ENCODE data around the gene SRXN1. TPM values are rescaled to one million over a fixed set of nuclear protein-coding genes. Genes with fewer than 3 reads are reported as not detected.
A peak's percentile ranks its signal among the peaks of the same experiment; 100 is the strongest.

SRXN1 gene
- total RNA-seq, 1 experiment from 2014 or later: 1.0 TPM

DNA sequence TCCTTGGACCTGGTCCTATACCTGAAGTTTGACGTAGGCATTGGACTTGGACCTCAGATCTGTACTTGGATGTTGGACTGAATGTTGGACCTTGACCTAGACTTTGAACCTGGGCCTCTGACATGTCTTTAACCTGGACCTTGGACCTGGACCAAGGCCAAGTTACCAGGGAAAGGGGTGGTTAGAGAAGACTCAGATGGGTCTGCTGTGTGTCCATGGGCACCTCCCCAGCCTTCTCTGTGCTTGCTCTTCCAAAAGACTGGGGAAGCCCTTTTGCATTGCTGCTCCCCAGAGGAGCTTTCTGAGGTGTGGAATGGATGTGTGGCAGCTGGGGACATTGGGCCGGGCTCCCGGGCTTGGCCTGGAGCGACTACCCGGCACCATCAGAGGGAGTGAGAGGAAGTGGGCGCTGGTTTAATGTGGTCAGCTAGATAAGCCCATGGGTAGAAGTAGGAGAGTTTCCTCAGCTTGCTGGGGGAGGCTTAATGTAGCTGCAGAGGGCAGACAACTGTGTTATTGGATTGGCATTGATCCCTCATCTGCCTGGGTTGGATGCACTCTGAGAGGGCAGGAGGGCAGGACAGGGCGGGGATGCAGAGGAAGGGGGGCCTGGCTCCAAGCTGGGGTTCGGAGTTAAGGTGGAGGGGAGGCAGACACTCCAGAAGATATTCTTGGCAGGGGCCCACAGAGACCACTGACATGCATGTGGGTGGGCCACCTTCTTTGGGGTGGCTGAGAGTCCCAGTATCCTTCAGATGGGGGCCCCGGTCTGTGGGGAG lies 18.4 kb upstream of the SRXN1 start:
- Histone ChIP-seq H3K9me2 (replicated peaks; ENCODE audit: insufficient read depth, low read length) (no peaks in the 10 kb centered on the region), H4K20me1 (ENCODE audit: insufficient read depth, low read depth, low read length) (0 out of 2 replicates have a peak, but pooled peaks cover 4% of the 10 kb centered on the region), H2AFZ (ENCODE audit: low read length) (no peak overlapping the region), H3K9ac (ENCODE audit: low read length) (no peak overlapping the region), H3K27me3 (ENCODE audit: low read length) (no peaks in the 10 kb centered on the region), H3K9me3 (ENCODE audit: low read length) (no peaks in the 10 kb centered on the region), H3K79me2 (ENCODE audit: low read length) (no peaks in the 10 kb centered on the region), H3K4me3 (ENCODE audit: low read length) (no peak overlapping the region), H3K36me3 (ENCODE audit: insufficient read depth, low read length) (no peaks in the 10 kb centered on the region), H3K27ac (ENCODE audit: low read length) (no peak overlapping the region), H3K4me2 (ENCODE audit: low read depth, low read length, poor library complexity, severe bottlenecking) (no peak overlapping the region), H3K4me1 (ENCODE audit: low read length) (peaks cover 6% of the 10 kb centered on the region)
- DNase-seq: no peak

GRCh38 chr20:669573-669972 lies 16.6 kb upstream of the SRXN1 start:
- Histone ChIP-seq H2AFZ (ENCODE audit: low read length) (no peak overlapping the region), H3K4me2 (ENCODE audit: low read depth, low read length, poor library complexity, severe bottlenecking) (no peak overlapping the region), H3K27ac (ENCODE audit: low read length) (no peak overlapping the region), H4K20me1 (ENCODE audit: insufficient read depth, low read depth, low read length) (0 out of 2 replicates have a peak, but pooled peaks cover 4% of the 10 kb centered on the region), H3K79me2 (ENCODE audit: low read length) (no peaks in the 10 kb centered on the region), H3K36me3 (ENCODE audit: insufficient read depth, low read length) (no peaks in the 10 kb centered on the region), H3K9me2 (replicated peaks; ENCODE audit: insufficient read depth, low read length) (no peaks in the 10 kb centered on the region), H3K27me3 (ENCODE audit: low read length) (no peaks in the 10 kb centered on the region), H3K4me1 (ENCODE audit: low read length) (no peaks in the 10 kb centered on the region), H3K4me3 (ENCODE audit: low read length) (no peak overlapping the region), H3K9me3 (ENCODE audit: low read length) (no peaks in the 10 kb centered on the region), H3K9ac (ENCODE audit: low read length) (no peak overlapping the region)
- DNase-seq: no peak

- Histone ChIP-seq H3K27ac (ENCODE audit: low read length) (no peak overlapping the region), H3K79me2 (ENCODE audit: low read length) (no peaks in the 10 kb centered on the region), H3K9me2 (replicated peaks; ENCODE audit: insufficient read depth, low read length) (no peaks in the 10 kb centered on the region), H3K9ac (ENCODE audit: low read length) (no peak overlapping the region), H3K4me2 (ENCODE audit: low read depth, low read length, poor library complexity, severe bottlenecking) (no peak overlapping the region), H2AFZ (ENCODE audit: low read length) (no peak overlapping the region), H3K4me3 (ENCODE audit: low read length) (no peak overlapping the region), H3K27me3 (ENCODE audit: low read length) (no peaks in the 10 kb centered on the region), H4K20me1 (ENCODE audit: insufficient read depth, low read depth, low read length) (0 out of 2 replicates have a peak, but pooled peaks cover 4% of the 10 kb centered on the region), H3K4me1 (ENCODE audit: low read length) (no peaks in the 10 kb centered on the region), H3K9me3 (ENCODE audit: low read length) (no peaks in the 10 kb centered on the region), H3K36me3 (ENCODE audit: insufficient read depth, low read length) (no peaks in the 10 kb centered on the region)
- no peak for DNase-seq
Measured at GRCh38 chr20:668638-669037, 15.6 kb upstream of the SRXN1 start.

GRCh38 chr20:668050-668449 lies 15.1 kb upstream of the SRXN1 start:
- Histone ChIP-seq H3K4me2 (ENCODE audit: low read depth, low read length, poor library complexity, severe bottlenecking) (no peak overlapping the region), H3K9me3 (ENCODE audit: low read length) (no peaks in the 10 kb centered on the region), H4K20me1 (ENCODE audit: insufficient read depth, low read depth, low read length) (0 out of 2 replicates have a peak, but pooled peaks cover 4% of the 10 kb centered on the region), H3K4me3 (ENCODE audit: low read length) (no peak overlapping the region), H2AFZ (ENCODE audit: low read length) (no peak overlapping the region), H3K9me2 (replicated peaks; ENCODE audit: insufficient read depth, low read length) (no peaks in the 10 kb centered on the region), H3K9ac (ENCODE audit: low read length) (no peak overlapping the region), H3K4me1 (ENCODE audit: low read length) (no peaks in the 10 kb centered on the region), H3K36me3 (ENCODE audit: insufficient read depth, low read length) (no peaks in the 10 kb centered on the region), H3K79me2 (ENCODE audit: low read length) (no peaks in the 10 kb centered on the region), H3K27me3 (ENCODE audit: low read length) (no peaks in the 10 kb centered on the region), H3K27ac (ENCODE audit: low read length) (no peak overlapping the region)
- no peak for DNase-seq

DNA sequence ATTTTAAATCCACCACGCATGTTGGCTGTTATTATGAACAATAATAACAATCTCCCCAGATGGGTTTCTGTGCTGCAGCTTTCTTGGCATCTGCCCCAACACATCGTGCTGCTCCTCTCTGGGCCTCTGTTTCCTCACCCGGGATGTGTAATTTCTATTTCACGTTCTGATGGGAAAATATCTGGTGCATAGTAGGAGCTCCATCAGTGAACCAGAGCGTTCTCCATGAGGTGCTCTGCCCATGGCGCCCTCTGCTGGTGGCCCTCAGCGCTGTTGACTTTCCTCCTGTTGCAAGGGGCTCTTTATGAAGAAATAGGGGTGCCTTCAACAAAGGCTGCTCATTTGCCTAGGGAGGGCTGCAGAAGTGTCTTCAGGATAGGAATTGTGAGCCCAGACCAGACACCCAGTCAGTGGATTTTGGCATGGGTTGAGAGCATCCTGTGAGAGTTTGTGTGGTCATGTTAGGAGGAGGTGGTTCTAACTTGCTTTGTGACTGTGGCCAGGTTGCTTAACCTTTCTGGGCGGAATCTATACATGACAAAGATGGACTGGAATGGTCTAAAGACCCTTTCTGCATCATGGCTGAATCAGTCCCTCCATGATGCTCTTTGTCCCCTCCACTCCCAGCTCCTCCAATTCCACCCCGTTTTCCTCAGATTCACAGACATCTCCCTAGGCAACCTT lies 14.5 kb upstream of the SRXN1 start:
- H3K9ac ChIP-seq (ENCODE audit: low read length): no peak overlapping the region
- no peaks in the 10 kb centered on the region for H3K36me3 ChIP-seq (ENCODE audit: insufficient read depth, low read length)
- H3K27ac ChIP-seq (ENCODE audit: low read length): no peak overlapping the region
- H3K9me2 ChIP-seq (replicated peaks; ENCODE audit: insufficient read depth, low read length): no peaks in the 10 kb centered on the region
- peak; percentile 80 for DNase-seq
- 0 out of 2 replicates have a peak, but pooled peaks cover 4% of the 10 kb centered on the region for H4K20me1 ChIP-seq (ENCODE audit: insufficient read depth, low read depth, low read length)
- H2AFZ ChIP-seq (ENCODE audit: low read length): no peak overlapping the region
- H3K27me3 ChIP-seq (ENCODE audit: low read length): no peaks in the 10 kb centered on the region
- H3K4me3 ChIP-seq (ENCODE audit: low read length): no peak overlapping the region
- no peaks in the 10 kb centered on the region for H3K9me3 ChIP-seq (ENCODE audit: low read length)
- H3K4me1 ChIP-seq (ENCODE audit: low read length): no peaks in the 10 kb centered on the region
- no peaks in the 10 kb centered on the region for H3K79me2 ChIP-seq (ENCODE audit: low read length)
- no peak overlapping the region for H3K4me2 ChIP-seq (ENCODE audit: low read depth, low read length, poor library complexity, severe bottlenecking)

DNA sequence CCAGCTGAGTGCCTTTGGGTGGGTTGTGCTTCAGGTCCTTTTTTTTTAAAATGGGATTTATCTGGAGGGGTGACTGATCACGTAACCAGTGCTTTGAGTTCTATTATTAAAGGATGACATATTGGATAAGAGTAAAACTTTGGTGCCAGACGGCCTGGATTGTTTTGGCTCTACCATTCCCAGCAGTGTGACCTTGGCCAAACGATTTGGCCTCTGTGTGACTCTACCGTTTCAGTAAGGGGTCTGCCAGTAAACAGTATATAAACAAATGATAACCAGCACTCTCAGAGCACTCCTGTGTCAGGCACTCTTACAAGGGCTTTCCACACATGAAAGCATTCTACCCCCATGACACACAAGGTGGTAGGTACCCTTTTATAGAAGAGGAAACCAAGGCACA lies 13.9 kb upstream of the SRXN1 start:
- H3K4me2 ChIP-seq (ENCODE audit: low read depth, low read length, poor library complexity, severe bottlenecking): no peak overlapping the region
- 0 out of 2 replicates have a peak, but pooled peaks cover 4% of the 10 kb centered on the region for H4K20me1 ChIP-seq (ENCODE audit: insufficient read depth, low read depth, low read length)
- H3K27ac ChIP-seq (ENCODE audit: low read length): no peak overlapping the region
- H3K4me1 ChIP-seq (ENCODE audit: low read length): no peaks in the 10 kb centered on the region
- H3K36me3 ChIP-seq (ENCODE audit: insufficient read depth, low read length): no peaks in the 10 kb centered on the region
- no peak overlapping the region for H2AFZ ChIP-seq (ENCODE audit: low read length)
- no peaks in the 10 kb centered on the region for H3K27me3 ChIP-seq (ENCODE audit: low read length)
- H3K79me2 ChIP-seq (ENCODE audit: low read length): no peaks in the 10 kb centered on the region
- H3K9me3 ChIP-seq (ENCODE audit: low read length): no peaks in the 10 kb centered on the region
- no peak for DNase-seq
- no peak overlapping the region for H3K4me3 ChIP-seq (ENCODE audit: low read length)
- no peaks in the 10 kb centered on the region for H3K9me2 ChIP-seq (replicated peaks; ENCODE audit: insufficient read depth, low read length)
- H3K9ac ChIP-seq (ENCODE audit: low read length): no peak overlapping the region

DNA sequence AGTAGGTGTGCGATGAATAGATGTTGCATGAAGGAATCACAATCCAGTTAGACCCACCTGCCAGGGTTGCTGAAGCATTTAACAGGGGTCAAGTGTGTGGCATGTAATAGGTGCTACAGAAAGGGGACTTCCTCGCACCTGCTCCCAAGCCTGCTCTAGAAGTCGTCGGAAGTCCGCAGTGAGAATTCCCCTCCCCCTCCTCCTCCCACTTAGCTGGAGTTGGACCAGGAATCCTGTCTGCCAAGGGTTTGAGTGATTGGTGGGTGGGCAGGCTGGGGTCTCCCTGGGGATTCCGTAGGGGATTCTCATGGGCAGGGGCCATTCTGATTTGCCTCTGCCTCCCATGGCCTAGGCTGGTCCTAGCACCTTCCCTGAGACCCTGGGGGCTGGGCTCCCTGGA lies 12.3 kb upstream of the SRXN1 start:
- Histone ChIP-seq H3K4me1 (ENCODE audit: low read length) (no peaks in the 10 kb centered on the region), H3K4me2 (ENCODE audit: low read depth, low read length, poor library complexity, severe bottlenecking) (no peak overlapping the region), H3K9me2 (replicated peaks; ENCODE audit: insufficient read depth, low read length) (no peaks in the 10 kb centered on the region), H3K9ac (ENCODE audit: low read length) (no peak overlapping the region), H3K27ac (ENCODE audit: low read length) (no peak overlapping the region), H4K20me1 (ENCODE audit: insufficient read depth, low read depth, low read length) (no peaks in the 10 kb centered on the region), H3K4me3 (ENCODE audit: low read length) (no peak overlapping the region), H3K27me3 (ENCODE audit: low read length) (no peaks in the 10 kb centered on the region), H2AFZ (ENCODE audit: low read length) (no peak overlapping the region), H3K9me3 (ENCODE audit: low read length) (no peaks in the 10 kb centered on the region), H3K79me2 (ENCODE audit: low read length) (no peaks in the 10 kb centered on the region), H3K36me3 (ENCODE audit: insufficient read depth, low read length) (no peaks in the 10 kb centered on the region)
- DNase-seq: no peak

DNA sequence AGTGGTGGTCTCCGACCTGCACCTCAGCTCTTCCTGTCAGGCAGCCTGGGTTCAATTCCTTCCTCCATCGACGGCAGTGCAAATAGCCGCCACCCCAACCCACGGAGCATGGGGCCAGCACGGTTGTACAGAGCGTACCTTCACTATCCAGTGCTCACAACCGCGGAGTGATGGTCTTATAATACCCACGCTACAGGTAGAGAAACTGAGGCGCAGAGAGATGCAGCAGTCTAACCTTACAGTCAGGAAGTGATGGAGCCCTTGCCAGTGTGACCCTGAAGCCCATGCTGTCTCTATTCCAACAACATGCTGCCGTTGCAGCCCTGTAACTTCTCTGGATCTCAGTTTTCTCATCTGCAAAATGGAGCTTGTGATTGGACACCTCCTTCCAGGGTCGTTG lies 11.6 kb upstream of the SRXN1 start:
- H3K9me2 ChIP-seq (replicated peaks; ENCODE audit: insufficient read depth, low read length): no peaks in the 10 kb centered on the region
- H3K27ac ChIP-seq (ENCODE audit: low read length): no peak overlapping the region
- H3K4me1 ChIP-seq (ENCODE audit: low read length): no peaks in the 10 kb centered on the region
- no peak for DNase-seq
- H3K4me3 ChIP-seq (ENCODE audit: low read length): no peak overlapping the region
- H3K27me3 ChIP-seq (ENCODE audit: low read length): no peaks in the 10 kb centered on the region
- no peaks in the 10 kb centered on the region for H4K20me1 ChIP-seq (ENCODE audit: insufficient read depth, low read depth, low read length)
- no peak overlapping the region for H3K4me2 ChIP-seq (ENCODE audit: low read depth, low read length, poor library complexity, severe bottlenecking)
- H3K9me3 ChIP-seq (ENCODE audit: low read length): no peaks in the 10 kb centered on the region
- H3K79me2 ChIP-seq (ENCODE audit: low read length): no peaks in the 10 kb centered on the region
- H3K36me3 ChIP-seq (ENCODE audit: insufficient read depth, low read length): no peaks in the 10 kb centered on the region
- H3K9ac ChIP-seq (ENCODE audit: low read length): no peak overlapping the region
- no peak overlapping the region for H2AFZ ChIP-seq (ENCODE audit: low read length)
